Ectodermal cell (in vitro differentiated cells): ENCODE measurements around the gene CREB5.

Source experiments
- H3K27ac ChIP-seq: 2 replicates; pipeline ENCODE4 v1.7.0; 2013; ENCODE audit warnings: mild to moderate bottlenecking, low read depth, low read length; ENCODE audit not compliant: insufficient read depth, poor library complexity, severe bottlenecking
- H3K27me3 ChIP-seq: 2 replicates; pipeline ENCODE4 v1.7.0; 2013; ENCODE audit warnings: mild to moderate bottlenecking, low read length; ENCODE audit not compliant: insufficient read depth, control insufficient read depth, poor library complexity, severe bottlenecking
- H3K36me3 ChIP-seq: one replicate; pipeline ENCODE4 v1.7.0; 2013; ENCODE audit warnings: low read length; ENCODE audit not compliant: control insufficient read depth, insufficient read depth
- H3K4me1 ChIP-seq: one replicate; pipeline ENCODE4 v1.7.0; 2013; ENCODE audit warnings: low read length; ENCODE audit not compliant: control insufficient read depth, insufficient read depth
- H3K4me3 ChIP-seq: 2 replicates; pipeline ENCODE4 v1.7.0; 2013; ENCODE audit warnings: low read depth, low read length, control low read depth; ENCODE audit not compliant: insufficient read depth
- H3K9me3 ChIP-seq: 2 replicates; pipeline ENCODE4 v1.7.0; 2013; ENCODE audit warnings: mild to moderate bottlenecking, low read length, moderate library complexity; ENCODE audit not compliant: control insufficient read depth
- WGBS, 2 experiments: methylation state at CpG; one replicate each; pipeline ENCODE4 v1.1.7; 2013; ENCODE audit warnings: missing lambda C conversion rate in 2 of 2; 5-methylcytosine and 5-hydroxymethylcytosine counted together

CREB5 gene

GRCh38 chr7:28643188-28643569 lies 230.9 kb downstream of the CREB5 start:
- H3K27ac ChIP-seq, result no peak overlapping the region
- no peaks in the 10 kb centered on the region for H3K36me3 ChIP-seq
- H3K4me1 ChIP-seq, result no peaks in the 10 kb centered on the region
- H3K9me3 ChIP-seq, result no peaks in the 10 kb centered on the region
- WGBS, 2 experiments, result 94 to 100% methylated on average over 1 of the region's 1 CpG
- no peaks in the 10 kb centered on the region for H3K27me3 ChIP-seq
- H3K4me3 ChIP-seq, result no peak overlapping the region

GRCh38 chr7:28643584-28644340 lies 231.4 kb downstream of the CREB5 start:
- Histone ChIP-seq H3K36me3 (no peaks in the 10 kb centered on the region), H3K9me3 (no peaks in the 10 kb centered on the region), H3K4me3 (no peak overlapping the region), H3K27ac (no peak overlapping the region), H3K27me3 (no peaks in the 10 kb centered on the region), H3K4me1 (no peaks in the 10 kb centered on the region)
- 37 to 51% methylated on average over 3 of the region's 3 CpGs for WGBS, 2 experiments

- no peaks in the 10 kb centered on the region for H3K9me3 ChIP-seq
- H3K36me3 ChIP-seq, result no peaks in the 10 kb centered on the region
- no peaks in the 10 kb centered on the region for H3K4me1 ChIP-seq
- H3K4me3 ChIP-seq, result no peak overlapping the region
- H3K27me3 ChIP-seq, result no peaks in the 10 kb centered on the region
- 94 to 97% methylated on average over 1 of the region's 1 CpG for WGBS, 2 experiments
- no peak overlapping the region for H3K27ac ChIP-seq
Observed at GRCh38 chr7:28645866-28646265, 233.5 kb downstream of the CREB5 start.

- Histone ChIP-seq H3K4me1 (no peaks in the 10 kb centered on the region), H3K27me3 (no peaks in the 10 kb centered on the region), H3K4me3 (no peak overlapping the region), H3K36me3 (no peaks in the 10 kb centered on the region), H3K27ac (no peak overlapping the region), H3K9me3 (no peaks in the 10 kb centered on the region)
- 91 to 93% methylated on average over 3 of the region's 3 CpGs for WGBS, 2 experiments
Observed at GRCh38 chr7:28646376-28647075, 234.2 kb downstream of the CREB5 start.

GRCh38 chr7:28647076-28647421 lies 234.7 kb downstream of the CREB5 start:
- 95 to 97% methylated on average over 3 to 4 of the region's 4 CpGs for WGBS, 2 experiments
- Histone ChIP-seq H3K27me3 (no peaks in the 10 kb centered on the region), H3K4me3 (no peak overlapping the region), H3K4me1 (no peaks in the 10 kb centered on the region), H3K27ac (no peak overlapping the region), H3K36me3 (no peaks in the 10 kb centered on the region), H3K9me3 (no peaks in the 10 kb centered on the region)

- WGBS, 2 experiments, result 87 to 96% methylated on average over 1 of the region's 1 CpG
- Histone ChIP-seq H3K9me3 (no peaks in the 10 kb centered on the region), H3K4me1 (no peaks in the 10 kb centered on the region), H3K36me3 (no peaks in the 10 kb centered on the region), H3K4me3 (no peak overlapping the region), H3K27ac (no peak overlapping the region), H3K27me3 (no peaks in the 10 kb centered on the region)
Observed at GRCh38 chr7:28649189-28649588, 236.9 kb downstream of the CREB5 start.

GRCh38 chr7:28649811-28650210 lies 237.5 kb downstream of the CREB5 start:
- Histone ChIP-seq H3K4me3 (no peak overlapping the region), H3K9me3 (no peaks in the 10 kb centered on the region), H3K4me1 (no peaks in the 10 kb centered on the region), H3K27me3 (no peaks in the 10 kb centered on the region), H3K27ac (no peak overlapping the region), H3K36me3 (no peaks in the 10 kb centered on the region)
- WGBS, 2 experiments, result 91 to 97% methylated on average over 2 of the region's 2 CpGs

GRCh38 chr7:28654110-28654509 lies 241.8 kb downstream of the CREB5 start:
- H3K27me3 ChIP-seq, result no peaks in the 10 kb centered on the region
- H3K4me3 ChIP-seq, result no peak overlapping the region

GRCh38 chr7:28656529-28656928 lies 244.2 kb downstream of the CREB5 start:
- WGBS, 2 experiments, result 73 to 100% methylated on average over 1 of the region's 1 CpG
- H3K4me1 ChIP-seq, result no peaks in the 10 kb centered on the region
- no peaks in the 10 kb centered on the region for H3K36me3 ChIP-seq
- H3K9me3 ChIP-seq, result no peaks in the 10 kb centered on the region
- H3K27me3 ChIP-seq, result no peaks in the 10 kb centered on the region
- H3K27ac ChIP-seq, result no peak overlapping the region
- no peak overlapping the region for H3K4me3 ChIP-seq

More at GRCh38 chr7:28654110-28654509, 241.8 kb downstream of the CREB5 start:
- H3K9me3 ChIP-seq, result no peaks in the 10 kb centered on the region
- no peaks in the 10 kb centered on the region for H3K4me1 ChIP-seq
- 81 to 87% methylated on average over 5 of the region's 6 CpGs for WGBS, 2 experiments
- H3K27ac ChIP-seq, result no peak overlapping the region
- no peaks in the 10 kb centered on the region for H3K36me3 ChIP-seq

GRCh38 chr7:28658381-28658780 lies 246.1 kb downstream of the CREB5 start:
- no peak overlapping the region for H3K4me3 ChIP-seq
- no peaks in the 10 kb centered on the region for H3K27me3 ChIP-seq
- H3K36me3 ChIP-seq, result no peaks in the 10 kb centered on the region
- WGBS, 2 experiments, result 90 to 93% methylated on average over 5 of the region's 5 CpGs
- no peaks in the 10 kb centered on the region for H3K4me1 ChIP-seq
- no peaks in the 10 kb centered on the region for H3K9me3 ChIP-seq
- no peak overlapping the region for H3K27ac ChIP-seq
